ENCODE measurements around the gene MOB3B.

The MOB3B gene

GRCh38 chr9:27329291-27329690 lies 200.3 kb downstream of the MOB3B start:
- Mint-ChIP-seq H3K36me3 (ENCODE audit: insufficient read depth) (no peaks in the 10 kb centered on the region), H3K27ac (ENCODE audit: low read depth) (no peak overlapping the region), H3K27me3 (peaks cover 28% of the 10 kb centered on the region), H3K4me3 (no peak overlapping the region), H3K9me3 (no peaks in the 10 kb centered on the region), H3K4me1 (no peaks in the 10 kb centered on the region)
- no peak for ATAC-seq (replicated peaks; ENCODE audit: extremely low read depth, poor library complexity, severe bottlenecking)
- DNase-seq (ENCODE audit: low spot score in 2 of 2): no peak

GRCh38 chr9:27328483-27328882 lies 201.1 kb downstream of the MOB3B start:
- Mint-ChIP-seq H3K36me3 (ENCODE audit: insufficient read depth) (no peaks in the 10 kb centered on the region), H3K27me3 (peaks cover 31% of the 10 kb centered on the region), H3K27ac (ENCODE audit: low read depth) (no peak overlapping the region), H3K4me3 (no peak overlapping the region), H3K4me1 (no peaks in the 10 kb centered on the region), H3K9me3 (no peaks in the 10 kb centered on the region)
- DNase-seq (ENCODE audit: low spot score in 2 of 2) (no peak), ATAC-seq (replicated peaks; ENCODE audit: extremely low read depth, poor library complexity, severe bottlenecking) (no peak)

DNA sequence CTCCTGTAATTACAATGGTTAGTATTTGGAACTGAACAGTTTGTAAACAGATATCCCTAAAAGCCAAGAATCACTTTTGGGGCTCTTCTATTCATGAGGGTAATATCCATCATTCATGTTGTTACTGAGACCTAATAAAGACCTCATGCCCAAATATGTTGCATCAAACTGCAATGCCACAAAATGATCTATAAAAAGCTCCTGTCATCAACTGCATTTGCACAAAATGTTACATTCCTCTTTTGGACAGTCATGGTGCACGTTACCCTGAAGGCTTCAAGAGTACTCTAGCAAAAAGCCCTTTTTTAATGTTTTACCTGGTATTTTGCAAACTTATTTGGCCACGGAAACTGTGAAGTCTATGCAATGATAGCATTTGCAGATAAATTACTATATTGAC lies 218.4 kb downstream of the MOB3B start:
- no peak overlapping the region for H3K4me3 Mint-ChIP-seq

GRCh38 chr9:27310582-27310981 lies 219.0 kb downstream of the MOB3B start:
- H3K9me3 Mint-ChIP-seq: no peaks in the 10 kb centered on the region
- DNase-seq (ENCODE audit: low spot score in 2 of 2): no peak
- H3K4me1 Mint-ChIP-seq: no peaks in the 10 kb centered on the region
- H3K27ac Mint-ChIP-seq (ENCODE audit: low read depth): no peak overlapping the region
- no peaks in the 10 kb centered on the region for H3K36me3 Mint-ChIP-seq (ENCODE audit: insufficient read depth)
- H3K4me3 Mint-ChIP-seq: no peak overlapping the region
- H3K27me3 Mint-ChIP-seq: peaks cover 2% of the 10 kb centered on the region
- no peak for ATAC-seq (replicated peaks; ENCODE audit: extremely low read depth, poor library complexity, severe bottlenecking)

More for the DNA sequence above, 218.4 kb downstream of the MOB3B start:
- H3K27ac Mint-ChIP-seq (ENCODE audit: low read depth): no peak overlapping the region
- ATAC-seq (replicated peaks; ENCODE audit: extremely low read depth, poor library complexity, severe bottlenecking): no peak
- no peaks in the 10 kb centered on the region for H3K4me1 Mint-ChIP-seq
- no peaks in the 10 kb centered on the region for H3K27me3 Mint-ChIP-seq
- H3K9me3 Mint-ChIP-seq: no peaks in the 10 kb centered on the region
- no peak for DNase-seq (ENCODE audit: low spot score in 2 of 2)
- no peaks in the 10 kb centered on the region for H3K36me3 Mint-ChIP-seq (ENCODE audit: insufficient read depth)

DNA sequence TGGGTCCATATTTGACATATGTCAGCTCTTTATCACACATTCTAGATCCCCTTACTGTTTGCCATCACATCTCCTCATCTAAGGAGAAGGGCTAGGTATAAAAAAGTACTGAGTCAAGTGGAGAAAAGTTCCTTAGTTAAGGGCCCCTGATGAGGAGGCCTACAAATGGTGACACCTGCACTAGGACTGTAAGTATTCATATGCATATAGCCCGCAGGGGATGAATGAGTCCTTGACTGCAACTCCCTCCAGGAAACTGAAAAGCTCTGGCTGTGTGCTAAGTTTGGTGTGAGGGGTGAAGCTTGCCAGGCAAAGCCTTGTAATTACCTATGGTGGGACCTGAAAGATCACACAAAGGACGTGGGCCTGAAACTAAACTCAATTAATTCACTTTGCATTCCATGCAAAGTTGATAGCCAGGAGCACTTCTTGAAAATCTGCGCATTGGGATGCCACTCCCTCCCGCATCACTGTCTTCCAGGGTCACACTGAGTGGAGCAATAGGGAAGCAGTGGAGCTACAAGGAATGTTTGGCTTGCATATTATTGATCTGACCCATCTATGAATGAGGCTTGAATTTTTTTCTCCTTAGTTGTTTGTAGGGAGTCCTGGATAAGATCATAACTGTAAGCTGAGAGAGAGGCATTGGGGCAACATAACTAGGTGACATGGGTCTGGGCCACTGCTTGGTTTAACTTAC lies 220.8 kb downstream of the MOB3B start:
- no peaks in the 10 kb centered on the region for H3K9me3 Mint-ChIP-seq
- ATAC-seq (replicated peaks; ENCODE audit: extremely low read depth, poor library complexity, severe bottlenecking) (no peak), DNase-seq (ENCODE audit: low spot score in 2 of 2) (no peak)
- no peak overlapping the region for H3K27ac Mint-ChIP-seq (ENCODE audit: low read depth)
- peaks cover 7% of the 10 kb centered on the region for H3K27me3 Mint-ChIP-seq
- no peaks in the 10 kb centered on the region for H3K4me1 Mint-ChIP-seq
- H3K36me3 Mint-ChIP-seq (ENCODE audit: insufficient read depth): no peaks in the 10 kb centered on the region
- no peak overlapping the region for H3K4me3 Mint-ChIP-seq

DNA sequence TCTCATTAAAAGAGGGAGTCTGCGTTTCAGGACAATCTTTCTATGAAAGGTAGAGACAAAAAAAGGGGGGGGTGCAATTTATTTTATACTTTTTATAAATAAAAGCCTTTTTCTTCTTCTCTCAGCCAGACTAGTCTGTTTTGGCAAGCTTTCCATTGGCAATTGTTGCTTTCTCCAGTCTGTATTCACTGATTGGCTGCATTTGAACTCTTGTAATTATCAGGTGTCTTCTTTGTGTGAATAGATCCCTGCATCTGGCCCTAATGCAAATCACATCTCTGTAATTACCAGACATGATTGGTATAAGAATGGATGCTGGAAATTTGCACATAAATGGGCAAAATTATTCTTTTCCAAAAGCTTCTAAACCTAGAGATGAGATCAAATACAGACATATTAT lies 225.1 kb downstream of the MOB3B start:
- Mint-ChIP-seq H3K27ac (ENCODE audit: low read depth) (no peak overlapping the region), H3K9me3 (no peaks in the 10 kb centered on the region), H3K36me3 (ENCODE audit: insufficient read depth) (no peaks in the 10 kb centered on the region), H3K27me3 (peaks cover 7% of the 10 kb centered on the region), H3K4me1 (no peaks in the 10 kb centered on the region), H3K4me3 (no peak overlapping the region)
- ATAC-seq (replicated peaks; ENCODE audit: extremely low read depth, poor library complexity, severe bottlenecking) (no peak), DNase-seq (ENCODE audit: low spot score in 2 of 2) (no peak)

GRCh38 chr9:27303219-27303618 lies 226.4 kb downstream of the MOB3B start:
- Mint-ChIP-seq H3K9me3 (no peaks in the 10 kb centered on the region), H3K4me1 (no peaks in the 10 kb centered on the region), H3K27ac (ENCODE audit: low read depth) (no peak overlapping the region), H3K27me3 (peaks cover 7% of the 10 kb centered on the region), H3K36me3 (ENCODE audit: insufficient read depth) (no peaks in the 10 kb centered on the region), H3K4me3 (no peak overlapping the region)
- DNase-seq (ENCODE audit: low spot score in 2 of 2): no peak
- ATAC-seq (replicated peaks; ENCODE audit: extremely low read depth, poor library complexity, severe bottlenecking): no peak

GRCh38 chr9:27297050-27297449 lies 232.6 kb downstream of the MOB3B start, which contains the start of gene EQTN:
Gene EQTN, minus strand, starts transcription at chr9:27297150. Its CDS starts 95 bp downstream, at chr9:27297055.
- H3K4me1 Mint-ChIP-seq: no peaks in the 10 kb centered on the region
- H3K27me3 Mint-ChIP-seq: no peaks in the 10 kb centered on the region
- H3K4me3 Mint-ChIP-seq: no peak within 1 kb of the TSS
- H3K9me3 Mint-ChIP-seq: no peaks in the 10 kb centered on the region
- DNase-seq (ENCODE audit: low spot score in 2 of 2) (no peak), ATAC-seq (replicated peaks; ENCODE audit: extremely low read depth, poor library complexity, severe bottlenecking) (no peak)
- no peak within 1 kb of the TSS for H3K27ac Mint-ChIP-seq (ENCODE audit: low read depth)
- H3K36me3 Mint-ChIP-seq (ENCODE audit: insufficient read depth): no peaks in the 10 kb centered on the region

GRCh38 chr9:27293996-27294395 lies 235.6 kb downstream of the MOB3B start:
- Mint-ChIP-seq H3K9me3 (no peaks in the 10 kb centered on the region), H3K27ac (ENCODE audit: low read depth) (no peak overlapping the region), H3K36me3 (ENCODE audit: insufficient read depth) (no peaks in the 10 kb centered on the region), H3K4me3 (no peak overlapping the region), H3K4me1 (no peaks in the 10 kb centered on the region), H3K27me3 (no peaks in the 10 kb centered on the region)
- DNase-seq (ENCODE audit: low spot score in 2 of 2) (no peak), ATAC-seq (replicated peaks; ENCODE audit: extremely low read depth, poor library complexity, severe bottlenecking) (no peak)

- Mint-ChIP-seq H3K4me1 (no peaks in the 10 kb centered on the region), H3K27ac (ENCODE audit: low read depth) (no peak overlapping the region), H3K4me3 (no peak overlapping the region), H3K36me3 (ENCODE audit: insufficient read depth) (no peaks in the 10 kb centered on the region), H3K27me3 (no peaks in the 10 kb centered on the region), H3K9me3 (no peaks in the 10 kb centered on the region)
- no peak for ATAC-seq (replicated peaks; ENCODE audit: extremely low read depth, poor library complexity, severe bottlenecking)
- no peak for DNase-seq (ENCODE audit: low spot score in 2 of 2)
Measured at GRCh38 chr9:27292659-27293405, 236.8 kb downstream of the MOB3B start.

DNA sequence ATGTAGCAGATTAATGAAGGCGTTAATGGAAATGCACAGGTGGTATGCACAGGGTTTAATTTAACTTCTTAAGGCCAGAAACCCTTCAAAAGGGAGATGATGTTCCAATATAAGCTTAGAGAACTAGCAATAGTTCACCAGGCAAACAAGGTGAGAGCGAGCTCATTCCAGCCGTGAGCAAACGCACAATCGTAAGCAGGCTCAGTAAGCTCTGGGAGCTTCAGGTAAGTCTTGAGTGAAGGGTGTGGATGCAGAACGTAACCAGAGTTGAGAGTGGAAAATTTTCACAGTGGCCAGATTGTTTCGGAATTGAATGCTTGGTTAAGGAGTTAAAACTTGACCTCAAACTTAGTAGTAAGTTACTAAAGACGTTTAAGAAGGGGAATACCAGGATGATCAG lies 238.3 kb downstream of the MOB3B start:
- Mint-ChIP-seq H3K27me3 (peaks cover 3% of the 10 kb centered on the region), H3K9me3 (no peaks in the 10 kb centered on the region)
- no peak for ATAC-seq (replicated peaks; ENCODE audit: extremely low read depth, poor library complexity, severe bottlenecking)

GRCh38 chr9:27282269-27282668 lies 247.3 kb downstream of the MOB3B start:
- no peak overlapping the region for H3K27ac Mint-ChIP-seq (ENCODE audit: low read depth)
- H3K9me3 Mint-ChIP-seq: no peaks in the 10 kb centered on the region
- H3K4me1 Mint-ChIP-seq: no peaks in the 10 kb centered on the region
- no peak for ATAC-seq (replicated peaks; ENCODE audit: extremely low read depth, poor library complexity, severe bottlenecking)
- no peak overlapping the region for H3K4me3 Mint-ChIP-seq
- DNase-seq (ENCODE audit: low spot score in 2 of 2): no peak
- no peaks in the 10 kb centered on the region for H3K36me3 Mint-ChIP-seq (ENCODE audit: insufficient read depth)
- peaks cover 8% of the 10 kb centered on the region for H3K27me3 Mint-ChIP-seq

More for the DNA sequence above, 238.3 kb downstream of the MOB3B start:
- H3K36me3 Mint-ChIP-seq (ENCODE audit: insufficient read depth): no peaks in the 10 kb centered on the region
- DNase-seq (ENCODE audit: low spot score in 2 of 2): no peak
- no peaks in the 10 kb centered on the region for H3K4me1 Mint-ChIP-seq
- H3K27ac Mint-ChIP-seq (ENCODE audit: low read depth): no peak overlapping the region
- no peak overlapping the region for H3K4me3 Mint-ChIP-seq

DNA sequence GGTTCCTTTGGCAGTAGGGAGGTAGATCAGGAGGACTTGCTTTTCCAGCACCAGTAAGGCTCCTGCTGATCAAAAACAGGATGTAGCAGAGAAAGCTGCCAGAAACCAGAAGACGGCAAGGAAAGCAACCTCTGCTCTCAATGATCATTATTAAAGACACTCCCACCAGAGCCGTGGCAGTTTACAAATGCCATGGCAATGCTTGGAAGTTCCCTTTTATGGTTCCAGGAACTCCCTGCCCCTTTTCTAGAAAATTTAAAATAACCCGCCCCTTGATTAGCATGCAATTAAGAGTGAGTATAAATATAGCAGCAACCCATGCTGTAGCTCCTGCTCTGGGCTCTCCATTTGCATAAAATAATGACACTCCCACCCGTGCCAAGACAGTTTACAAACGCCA lies 248.8 kb downstream of the MOB3B start:
- Mint-ChIP-seq H3K27ac (ENCODE audit: low read depth) (no peak overlapping the region), H3K9me3 (no peaks in the 10 kb centered on the region), H3K4me3 (no peak overlapping the region), H3K27me3 (peaks cover 1% of the 10 kb centered on the region), H3K4me1 (peaks cover 4% of the 10 kb centered on the region), H3K36me3 (ENCODE audit: insufficient read depth) (no peaks in the 10 kb centered on the region)
- no peak for DNase-seq (ENCODE audit: low spot score in 2 of 2)
- no peak for ATAC-seq (replicated peaks; ENCODE audit: extremely low read depth, poor library complexity, severe bottlenecking)

Measured in central memory CD8-positive, alpha-beta T cell (primary cell).